T-helper 2 cell treated with Interferon-gamma antibody and Interleukin-4, amounts not matched to agents 100 ng/mL and 5 ng/mL, for 36 hours (primary cell): ENCODE results near the gene GAR1. TPM values are rescaled to one million over a fixed set of nuclear protein-coding genes. Genes with fewer than 3 reads are reported as not detected.
"Not testable (repeated sequence)": the region's sequence is repeated elsewhere in the genome, so short reads cannot be mapped to it uniquely, and the experiment has no call there.

Experiments used
- intact Hi-C: fragments of 100-400 bp; cut with micrococcal nuclease; formaldehyde crosslinking; loops from one replicate; pipeline ENCODE4 v1.15.1; 2023
- total RNA-seq: library from RNA; stranded (reverse); gene quantifications from 2 replicates; pipeline ENCODE4 v1.2.3, GENCODE V29; 2022

The GAR1 gene
- total RNA-seq, 1 donor from 2014 or later: 32.9 TPM

DNA sequence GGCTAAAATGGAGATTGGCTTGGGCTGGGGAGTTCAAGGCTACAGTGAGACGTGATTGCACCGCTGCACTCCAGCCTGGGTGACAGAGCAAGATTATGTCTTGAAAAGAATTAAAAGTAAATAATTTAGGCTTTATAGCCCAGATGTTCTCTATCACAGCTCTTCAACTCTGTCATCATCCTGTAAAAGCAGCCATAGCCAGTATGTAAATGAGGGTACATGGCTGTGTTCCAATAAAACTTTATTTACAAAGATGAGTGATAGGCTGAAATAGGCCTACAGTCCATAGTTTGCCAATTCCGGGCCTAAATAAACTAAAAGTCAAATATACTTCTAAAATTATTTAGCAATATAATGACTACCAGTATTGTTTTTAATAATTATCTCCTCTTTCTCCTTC lies 21.4 kb downstream of the GAR1 start:
- intact Hi-C loops: no loop called here

DNA sequence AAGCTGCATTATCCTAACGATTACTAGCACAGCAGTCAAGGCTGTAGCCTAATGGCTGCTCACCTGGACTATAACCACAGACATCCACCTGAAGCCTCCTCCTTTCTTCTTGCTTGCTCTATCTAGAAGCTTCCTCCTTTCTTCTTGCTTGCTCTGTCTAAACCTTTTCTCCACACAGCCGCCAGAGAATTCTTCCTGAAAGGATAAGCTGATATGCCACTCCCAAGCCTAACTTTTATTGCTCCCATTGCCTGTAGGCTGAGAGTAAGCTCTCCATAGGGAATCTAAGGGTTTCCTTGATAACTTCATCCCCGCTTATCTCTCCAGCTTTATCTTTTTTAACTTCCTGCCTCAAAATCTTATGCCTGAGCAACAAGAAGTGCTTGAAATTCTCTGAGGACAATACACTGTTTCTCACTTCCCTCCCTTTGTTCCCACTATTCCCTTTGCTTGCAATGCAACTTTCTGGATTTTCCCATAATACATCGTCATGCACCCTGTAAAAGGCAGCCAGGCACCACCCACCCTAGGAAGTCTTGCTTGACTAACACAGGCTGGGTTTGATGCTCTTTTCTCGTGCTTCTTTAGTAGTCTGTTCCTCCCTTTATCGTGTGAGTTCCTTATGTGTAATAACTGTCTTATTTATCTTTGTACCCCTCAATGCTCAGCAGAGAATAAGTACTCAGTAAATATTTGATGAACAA lies 31.0 kb downstream of the GAR1 start:
- intact Hi-C loops: no loop called here

DNA sequence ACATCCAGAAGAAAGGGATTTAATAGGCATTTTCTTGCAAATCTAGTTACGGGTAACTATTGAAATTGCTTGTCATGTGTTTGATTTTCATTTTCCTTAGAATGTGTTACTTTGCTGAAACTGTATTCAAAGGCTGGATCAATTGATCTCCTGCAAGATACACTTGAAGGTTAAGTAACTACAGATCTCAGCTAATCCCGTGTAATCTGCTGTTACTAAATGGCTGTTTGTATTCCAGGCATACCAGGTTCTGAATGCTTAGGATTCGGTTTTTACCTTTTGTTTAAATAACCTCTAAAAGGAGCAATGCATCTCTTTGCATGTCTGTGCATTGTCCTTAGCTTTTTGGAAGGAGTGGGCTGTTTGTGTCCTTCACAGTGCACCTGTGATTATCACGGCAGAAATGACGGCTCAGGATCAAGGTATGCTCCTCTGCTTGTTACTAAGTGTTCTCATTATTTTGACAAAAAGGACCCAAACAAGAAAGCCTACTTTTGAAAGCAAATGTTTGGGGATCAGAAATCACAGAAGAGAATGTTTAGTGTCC lies 32.4 kb downstream of the GAR1 start, which contains the start of gene LRIT3:
Gene LRIT3, plus strand, starts transcription at position 212 of the 547 bp plus-strand sequence. Its CDS starts 95 bp downstream, at position 307.
- intact Hi-C loops: no loop called here

DNA sequence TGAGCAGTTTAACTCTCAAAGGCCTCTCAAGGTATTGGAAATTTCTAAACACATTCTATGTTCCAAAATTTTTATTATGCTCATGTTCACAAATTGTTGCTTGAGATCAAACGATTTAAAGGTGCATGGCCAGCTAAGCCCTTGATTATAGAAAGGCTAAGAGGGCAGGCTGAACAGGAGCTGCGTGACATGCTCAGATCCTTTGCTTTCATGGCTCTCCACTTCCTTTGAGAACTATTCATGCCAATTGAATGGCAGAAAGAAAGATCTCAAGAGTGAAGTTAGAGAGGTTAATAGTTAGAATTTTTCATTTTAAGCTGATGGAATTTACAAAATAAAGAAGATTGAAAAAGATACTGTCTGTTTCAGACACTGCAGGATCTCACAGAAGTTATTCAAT lies 32.9 kb downstream of the GAR1 start:
- intact Hi-C loops: no loop called here

DNA sequence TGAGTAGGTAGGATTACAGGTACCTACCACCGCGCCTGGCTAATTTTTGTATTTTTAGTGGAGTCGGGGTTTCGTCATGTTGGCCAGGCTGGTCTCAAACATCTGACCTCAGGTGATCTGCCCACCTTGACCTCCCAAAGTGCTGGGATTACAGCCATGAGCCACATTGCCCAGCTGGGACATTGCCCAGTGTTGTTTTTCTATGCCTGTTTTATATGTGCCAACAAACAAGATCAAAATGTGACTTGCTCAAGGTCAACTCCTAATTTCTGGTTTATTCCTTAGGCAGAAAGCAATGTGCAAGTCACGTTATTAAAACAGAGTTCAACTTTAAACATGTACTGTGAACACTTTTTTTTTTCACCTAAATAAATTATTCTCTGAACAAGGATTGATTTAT lies 35.0 kb downstream of the GAR1 start:
- intact Hi-C loops: no loop called here

DNA sequence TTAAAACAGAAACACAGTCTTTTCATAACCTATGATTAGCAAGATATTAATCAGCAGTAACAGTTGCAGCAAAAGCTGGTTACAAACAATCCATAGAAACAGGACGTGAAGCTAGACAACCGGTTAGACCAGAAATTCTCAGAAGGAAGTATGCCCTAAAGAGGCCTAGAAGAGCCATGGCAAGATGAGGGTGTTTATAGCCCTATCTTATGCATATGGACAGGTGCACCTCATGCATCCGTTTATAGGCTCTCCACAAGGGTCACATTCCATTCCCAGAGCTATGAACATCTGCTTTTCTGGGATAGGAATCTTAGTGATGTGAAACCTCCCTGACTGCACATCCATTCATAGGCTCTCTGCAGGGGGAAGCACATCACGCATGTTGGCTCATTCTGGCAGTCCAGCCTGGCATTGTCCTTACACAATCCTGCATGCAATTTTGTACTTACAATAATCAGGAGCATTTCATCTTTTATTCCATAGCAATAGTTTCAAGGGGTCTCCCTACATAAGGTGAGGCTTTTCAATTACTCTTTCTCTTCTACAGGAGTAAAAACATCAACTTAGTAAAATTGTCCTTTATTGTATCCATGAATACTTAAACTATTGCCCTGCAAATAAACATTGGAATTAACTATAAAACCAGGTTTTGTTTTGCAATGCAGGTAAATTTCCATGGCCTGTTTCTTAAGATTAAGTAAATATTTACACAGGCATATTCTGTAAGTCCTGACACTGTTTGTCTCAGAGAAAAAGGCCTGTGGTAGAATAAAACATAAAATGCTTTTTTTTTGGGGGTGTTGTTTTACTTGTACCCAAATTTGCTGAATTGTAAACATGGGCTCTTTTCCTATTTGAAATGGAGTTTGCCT lies 44.1 kb downstream of the GAR1 start:
- intact Hi-C loops: not testable (repeated sequence)

DNA sequence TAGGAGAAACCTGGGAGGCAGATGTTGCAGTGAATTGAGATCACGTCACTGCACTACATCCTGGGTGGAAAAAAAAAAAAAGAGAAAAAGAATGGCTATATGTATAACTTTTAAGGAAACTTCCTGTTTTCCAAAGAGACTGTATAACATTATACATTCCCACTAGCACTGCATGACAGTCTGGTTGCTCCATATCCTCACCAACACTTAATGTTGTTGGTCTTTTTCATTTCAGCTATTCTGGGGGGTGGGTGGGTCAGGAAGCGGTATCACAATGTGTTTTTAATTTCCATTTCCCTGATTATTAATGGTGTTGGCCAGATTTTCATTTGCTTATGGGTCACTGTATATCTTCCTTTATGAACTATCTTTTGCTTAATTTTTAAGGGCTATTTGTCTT lies 45.7 kb downstream of the GAR1 start:
- intact Hi-C loops: no loop called here

DNA sequence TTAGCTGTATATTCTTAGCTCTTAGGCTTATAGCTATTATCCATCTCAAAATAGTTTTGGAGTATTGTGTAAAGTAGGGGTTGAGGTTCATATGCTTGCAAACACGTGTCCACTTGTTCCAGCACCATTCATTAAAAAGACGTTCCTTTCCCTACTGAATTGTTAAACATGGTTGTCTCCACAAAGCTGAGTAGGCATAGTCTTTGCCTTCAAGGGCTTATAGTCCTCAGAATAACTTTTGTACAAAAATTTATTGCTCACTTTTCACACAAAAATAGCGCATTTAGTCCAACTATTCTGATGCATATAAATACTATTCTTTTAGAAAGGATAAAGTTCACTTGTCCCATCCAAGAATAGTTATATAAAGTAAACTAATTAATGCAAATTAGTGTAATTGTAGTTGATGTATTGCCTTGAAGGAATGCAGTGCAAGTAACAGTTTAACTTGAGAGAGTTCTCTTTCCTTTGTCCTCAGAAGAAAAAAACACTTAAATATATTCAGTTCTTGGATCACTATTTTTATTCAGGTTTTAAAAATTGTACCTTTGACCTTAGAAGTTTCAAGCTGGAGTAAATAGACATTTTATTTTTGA lies 46.5 kb downstream of the GAR1 start:
- intact Hi-C loops: no loop called here

DNA sequence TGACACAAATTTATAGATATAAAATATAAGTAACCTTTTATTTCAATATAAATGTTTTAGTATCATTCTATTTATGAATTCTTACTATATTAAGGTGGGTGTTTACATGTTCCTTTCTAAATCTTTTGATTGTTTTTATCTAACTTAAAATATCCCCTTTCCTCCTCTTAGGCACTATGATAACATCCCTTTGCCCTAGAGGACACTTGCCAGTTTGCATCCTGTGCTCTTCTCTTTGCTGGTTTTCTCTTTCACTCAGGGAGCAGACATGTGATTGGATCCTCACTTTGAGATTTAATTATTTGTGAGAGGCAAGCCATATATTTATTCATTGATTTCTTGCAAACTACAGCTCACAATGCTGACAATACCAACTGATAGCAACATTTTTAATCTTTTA lies 48.6 kb downstream of the GAR1 start:
- intact Hi-C loops: no loop called here

DNA sequence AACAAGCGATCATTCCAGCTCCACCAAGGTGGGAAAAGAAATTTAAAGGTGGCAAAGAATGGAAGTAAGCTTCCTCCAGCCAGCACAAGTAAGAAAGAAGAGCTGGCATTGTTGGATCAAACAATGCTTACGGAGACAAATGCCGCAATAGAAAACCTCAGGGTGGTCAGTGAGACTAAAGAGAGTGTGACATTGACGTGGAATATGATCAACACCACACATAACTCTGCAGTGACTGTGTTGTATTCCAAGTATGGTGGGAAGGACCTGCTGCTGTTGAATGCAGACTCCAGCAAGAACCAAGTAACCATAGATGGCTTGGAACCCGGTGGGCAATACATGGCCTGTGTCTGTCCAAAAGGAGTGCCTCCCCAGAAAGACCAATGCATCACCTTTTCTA lies 54.5 kb downstream of the GAR1 start:
- intact Hi-C loops: no loop called here

DNA sequence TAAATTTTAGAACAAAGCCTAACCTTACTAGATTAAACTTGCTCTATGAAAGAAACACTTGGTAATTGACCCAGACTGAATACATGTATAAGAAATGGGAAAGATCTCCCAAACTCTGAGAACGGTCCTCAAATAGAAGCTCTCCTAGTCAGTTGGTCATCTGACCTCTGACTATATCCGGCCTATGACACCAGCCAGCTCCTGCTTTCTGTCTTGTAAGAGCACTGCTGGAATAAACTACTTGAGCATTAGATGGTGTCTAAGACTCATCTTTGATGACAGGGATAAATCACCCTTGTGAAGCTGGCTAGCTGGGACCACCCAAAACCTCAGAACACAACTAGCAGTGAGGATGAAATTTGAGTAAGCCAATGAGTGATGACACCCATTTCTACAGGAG lies 56.5 kb downstream of the GAR1 start:
- intact Hi-C loops: no loop called here

DNA sequence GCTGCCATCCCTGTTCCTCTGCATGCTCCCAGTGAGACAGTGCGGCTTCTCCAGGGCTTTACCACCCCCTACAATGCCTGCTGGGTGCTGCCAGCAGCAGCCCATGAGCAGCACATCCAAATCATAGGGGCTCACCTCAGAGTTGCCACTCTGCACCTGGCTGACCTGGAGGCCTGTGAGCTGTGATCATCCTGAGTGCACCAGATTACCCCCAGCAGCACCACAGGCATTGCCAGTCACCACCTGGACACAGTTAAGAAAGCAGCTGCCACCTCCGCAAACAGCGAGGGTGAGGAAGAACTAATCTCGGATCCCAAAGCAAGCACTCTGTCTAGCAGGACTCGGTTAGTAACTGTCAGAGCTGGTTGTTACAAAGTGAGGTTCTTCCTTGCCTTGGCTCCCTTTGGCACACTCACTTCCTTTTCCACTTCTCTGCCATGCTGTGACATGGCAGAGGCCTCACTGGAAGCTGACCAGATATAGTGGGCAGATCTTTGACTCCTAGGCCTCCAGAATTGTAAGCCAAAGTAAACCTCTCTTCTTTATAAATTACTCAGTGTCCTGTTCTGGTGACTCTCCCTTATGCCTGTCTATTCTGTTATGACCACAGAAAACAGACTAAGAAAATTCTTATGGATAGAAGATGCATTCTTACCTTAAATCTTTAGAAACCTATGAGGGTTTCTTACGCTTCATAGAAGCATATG lies 57.5 kb downstream of the GAR1 start:
- intact Hi-C loops: no loop called here

DNA sequence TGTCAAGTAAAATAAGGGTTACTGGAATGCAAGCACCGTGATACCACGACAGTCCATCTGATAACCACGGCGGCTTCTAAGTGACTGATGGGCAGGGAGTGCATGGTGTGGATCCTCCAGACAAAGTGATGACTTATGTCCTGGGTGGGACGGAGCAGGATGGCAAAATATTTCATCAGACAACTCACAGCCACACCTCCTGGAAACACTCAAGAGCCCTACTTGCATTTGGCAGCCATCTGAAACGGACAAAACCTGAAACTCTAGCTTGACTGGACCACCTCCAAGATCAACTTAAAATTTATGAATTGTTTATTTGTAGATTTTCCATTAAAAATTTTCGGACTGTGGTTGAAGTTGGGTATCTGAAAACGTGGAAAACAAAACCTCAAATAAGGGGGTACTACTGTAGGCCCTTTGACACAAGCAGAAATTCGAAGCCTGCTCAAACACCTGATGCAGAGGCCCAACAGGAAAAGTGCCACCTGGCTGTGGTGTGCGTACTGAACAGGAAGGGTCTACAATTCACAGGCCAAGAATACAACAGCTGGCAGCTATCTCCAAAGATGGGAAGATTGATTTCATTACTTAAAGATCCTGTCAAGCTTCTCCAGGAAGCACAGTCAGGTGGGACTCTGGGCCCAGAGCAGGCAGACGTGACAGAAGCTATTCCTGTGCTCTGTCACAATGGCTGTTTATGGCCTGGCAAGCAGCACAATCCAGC lies 58.4 kb downstream of the GAR1 start:
- intact Hi-C loops: no loop called here

Other genes with a start within 250 kb of the GAR1 start
- gene CASP6, start 112.3 kb upstream of the GAR1 start, total RNA-seq: 30.5 and 33.1 TPM in 2 replicates
- gene PLA2G12A, start 85.7 kb upstream of the GAR1 start, total RNA-seq: 9.5 and 9.7 TPM in 2 replicates
- 0.09 TPM in 1 of 2 replicates, not detected in the other for gene CFI, start 13.8 kb upstream of the GAR1 start, total RNA-seq
- gene RRH, start 12.2 kb downstream of the GAR1 start, total RNA-seq: 0.20 and 0.32 TPM in 2 replicates
- 0.09 and 0.18 TPM in 2 replicates for gene LRIT3, start 32.3 kb downstream of the GAR1 start, total RNA-seq
- gene EGF, start 97.1 kb downstream of the GAR1 start, total RNA-seq: not detected in 2 replicates